Activated T-cell treated with anti-CD3 and anti-CD28 coated beads for 4 hours (primary cell): ENCODE data around the gene ARHGAP22.

Experiments used
- DNase-seq: peaks from one replicate; pipeline ENCODE4 v3.0.0-alpha.2; 2020

Gene ARHGAP22

GRCh38 chr10:48411510-48411909, 193.4 kb downstream of the ARHGAP22 start:
- DNase-seq = no peak

- DNase-seq = no peak
These were observed 194.4 kb downstream of the ARHGAP22 start for GRCh38 chr10:48410503-48410902.

GRCh38 chr10:48406658-48407057, 198.2 kb downstream of the ARHGAP22 start:
- DNase-seq = no peak

GRCh38 chr10:48406204-48406603, 198.7 kb downstream of the ARHGAP22 start:
- DNase-seq = no peak

GRCh38 chr10:48404646-48405045, 200.2 kb downstream of the ARHGAP22 start:
- DNase-seq = no peak

GRCh38 chr10:48400850-48401220, 204.0 kb downstream of the ARHGAP22 start:
- no peak for DNase-seq

GRCh38 chr10:48400129-48400849, 204.6 kb downstream of the ARHGAP22 start:
- no peak for DNase-seq

GRCh38 chr10:48399551-48399950, 205.3 kb downstream of the ARHGAP22 start:
- no peak for DNase-seq

- DNase-seq = no peak
These were observed 205.8 kb downstream of the ARHGAP22 start for GRCh38 chr10:48399056-48399541.

- no peak for DNase-seq
These were observed 206.6 kb downstream of the ARHGAP22 start for GRCh38 chr10:48398261-48398660.
